Frontal cortex (tissue), 4 donors: Measurements from ENCODE around the gene CTNNB1. TPM values are rescaled to one million over a fixed set of nuclear protein-coding genes. Genes with fewer than 3 reads are reported as not detected.
"Not testable (repeated sequence)": the region's sequence is repeated elsewhere in the genome, so short reads cannot be mapped to it uniquely, and the experiment has no call there.

Experiments used
- DNase-seq, 2 donors: peaks; one replicate each; pipeline ENCODE4 v3.0.0; 2012; ENCODE audit warnings: low spot score in 2 of 2
- FAIRE-seq: peaks from 2 replicates; lab custom pipeline; 2012; peaks lifted over from hg19 to GRCh38; lab: Jason Lieb, UNC
- total RNA-seq: library from RNA; depleted of rRNA; stranded (reverse); fragments of >200 nt; gene quantifications from one replicate; pipeline ENCODE4 v1.2.3, GENCODE V29; 2014
- donor health status: control.
- donor health status: control.
- donor health status: control.

CTNNB1 gene
- total RNA-seq, 1 donor from 2014 or later, result 962 TPM

DNA sequence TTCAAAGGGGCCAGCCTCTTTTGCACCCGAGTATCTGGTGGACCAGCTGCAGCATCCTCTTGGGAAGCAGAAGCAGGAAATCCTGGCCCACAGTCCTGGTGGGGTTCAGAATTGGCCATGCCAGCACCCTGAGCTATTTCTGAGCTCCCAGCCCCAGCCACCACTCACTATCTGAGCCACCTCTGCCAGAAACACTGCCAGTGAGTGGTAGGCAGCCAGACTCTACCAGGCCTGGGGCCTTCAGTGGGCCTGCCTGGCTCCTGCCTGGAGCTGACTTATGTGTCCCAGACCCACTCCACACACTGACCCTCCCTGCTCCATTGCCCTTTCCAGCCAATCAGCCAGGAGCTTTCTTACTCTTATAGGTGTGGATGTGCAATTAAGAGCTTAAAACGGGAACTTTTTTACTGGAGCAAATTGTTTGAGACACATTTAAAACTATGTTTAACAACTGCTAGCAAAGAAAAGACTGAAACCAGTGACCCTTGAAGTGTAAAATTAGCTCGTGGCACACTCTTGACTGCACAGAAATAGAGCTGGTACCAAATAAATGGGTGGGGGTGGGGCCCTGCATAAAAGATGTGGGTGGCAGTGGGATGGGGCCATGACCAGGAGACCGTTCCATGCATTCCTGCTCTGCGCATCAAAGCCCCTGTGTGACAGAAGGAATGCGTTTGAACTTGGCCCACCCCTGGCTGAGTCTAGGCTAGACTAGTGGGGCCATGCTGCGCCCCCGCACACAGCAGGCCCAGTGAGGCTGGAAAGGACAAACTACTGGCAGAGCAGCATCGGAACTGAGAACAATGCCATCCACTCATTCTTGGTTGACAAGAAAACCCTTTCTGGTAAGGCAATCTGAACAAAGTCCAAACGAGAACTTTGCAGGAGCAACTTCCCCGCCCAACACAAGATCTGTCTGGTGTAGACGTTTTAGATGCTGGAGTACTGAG lies 48.0 kb downstream of the CTNNB1 start:
- FAIRE-seq (no peak), DNase-seq (peak in 1 of 2 donors; percentile 11)

DNA sequence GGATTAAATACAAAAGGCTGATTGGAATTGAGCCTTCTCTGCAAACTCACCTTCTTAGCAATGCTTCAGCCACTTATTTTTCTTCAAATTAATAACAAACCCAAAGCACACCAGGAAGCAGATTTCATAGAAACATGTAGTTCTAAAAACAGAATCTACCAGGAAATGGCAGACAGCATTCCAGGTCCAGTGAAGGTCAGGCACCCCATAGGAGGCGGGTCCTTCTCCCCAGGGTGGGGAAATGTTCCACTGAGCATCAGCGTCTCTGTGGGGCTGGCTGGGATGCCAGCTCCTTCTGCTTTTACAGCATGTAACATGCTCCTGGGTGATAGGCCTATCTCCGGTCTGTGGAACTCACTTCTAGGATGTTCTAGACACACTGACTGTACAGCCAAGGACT lies 49.2 kb downstream of the CTNNB1 start:
- FAIRE-seq, result no peak
- no peak for DNase-seq

DNA sequence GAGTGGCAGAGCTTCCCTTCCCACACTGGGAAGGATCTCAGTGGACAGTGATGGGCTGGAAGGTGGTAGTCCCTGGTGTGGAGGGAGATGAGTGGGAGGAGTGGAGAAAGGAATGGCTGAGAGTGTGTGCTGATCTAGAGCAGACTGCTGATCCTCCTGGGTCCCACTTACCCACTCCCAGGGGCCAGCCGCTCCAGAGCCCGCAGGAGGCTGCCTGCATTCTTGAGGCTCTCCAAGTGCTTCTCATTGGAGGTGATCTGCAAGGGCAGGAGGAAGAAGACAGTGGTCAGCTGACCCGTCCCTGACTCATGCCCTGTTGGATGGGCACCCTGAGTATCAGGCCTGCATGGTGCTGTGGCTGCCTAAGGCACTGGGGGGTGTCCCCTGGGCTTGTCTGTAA lies 50.0 kb downstream of the CTNNB1 start:
- FAIRE-seq, result no peak
- DNase-seq, result no peak

DNA sequence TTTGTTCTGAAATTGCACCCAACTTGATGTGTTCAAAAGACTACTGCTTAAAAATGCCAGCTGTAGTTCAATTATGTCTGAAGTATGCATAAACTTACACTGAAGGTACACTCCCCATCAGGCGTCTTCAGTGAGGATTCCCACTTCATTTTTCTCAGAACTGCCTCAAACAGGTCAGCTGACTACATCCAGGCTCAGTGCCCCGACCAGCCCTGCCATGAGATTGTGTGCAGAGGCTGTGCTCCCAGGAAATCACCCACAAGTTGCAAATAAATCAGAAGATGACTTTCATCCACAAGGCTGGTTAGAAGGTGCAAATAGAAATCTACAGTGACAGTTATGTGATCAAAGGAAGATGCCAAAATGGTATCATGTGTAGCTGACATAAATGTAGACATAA lies 51.5 kb downstream of the CTNNB1 start:
- FAIRE-seq, result no peak

DNA sequence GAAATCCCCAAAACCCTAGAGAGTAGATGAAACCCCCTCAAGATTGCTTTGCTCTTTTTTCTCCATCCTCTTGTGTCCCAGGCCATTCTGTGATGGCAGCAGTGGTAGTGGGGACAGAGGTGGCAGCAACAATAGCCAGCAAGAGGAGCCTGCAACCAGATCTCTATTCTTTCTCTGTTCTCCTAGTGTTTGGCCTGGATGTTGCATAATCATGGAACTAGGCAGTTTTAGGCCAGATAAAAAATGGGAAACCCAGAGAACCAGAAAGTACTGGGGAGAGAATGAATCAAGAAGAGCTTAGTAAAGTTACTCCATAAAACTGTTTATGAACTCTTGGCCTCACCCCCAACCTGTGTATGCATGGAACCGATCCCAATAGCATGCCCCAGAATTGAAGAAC lies 52.3 kb downstream of the CTNNB1 start:
- DNase-seq, result no peak
- no peak for FAIRE-seq

More for the DNA sequence above, 51.5 kb downstream of the CTNNB1 start:
- no peak for DNase-seq

DNA sequence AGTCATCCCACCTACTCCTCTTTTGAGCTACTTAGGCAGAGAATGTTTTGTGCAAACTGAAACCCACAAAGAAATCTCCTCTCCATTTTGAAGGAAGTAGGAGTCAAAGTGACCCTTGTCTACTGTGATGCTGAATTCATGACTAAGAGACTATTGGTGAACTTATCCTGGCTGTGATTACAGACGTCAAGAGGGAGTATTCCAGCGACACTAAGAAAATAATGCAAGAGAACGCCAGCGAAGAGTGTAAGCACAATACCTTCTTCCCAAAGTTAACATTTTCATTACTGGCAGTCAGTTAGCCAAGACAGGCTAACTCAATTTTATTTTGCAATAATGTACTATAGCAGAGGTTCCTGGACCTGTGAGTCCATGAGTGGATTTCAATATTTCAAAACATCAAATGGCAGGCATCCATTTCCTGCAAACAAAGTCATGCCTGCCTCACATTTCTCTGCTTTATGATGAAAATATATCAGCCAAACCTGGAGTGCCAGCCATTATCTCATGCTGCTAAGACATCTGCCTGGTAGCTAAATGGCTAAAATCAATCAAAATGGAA lies 59.0 kb downstream of the CTNNB1 start:
- DNase-seq (no peak), FAIRE-seq (no peak)

DNA sequence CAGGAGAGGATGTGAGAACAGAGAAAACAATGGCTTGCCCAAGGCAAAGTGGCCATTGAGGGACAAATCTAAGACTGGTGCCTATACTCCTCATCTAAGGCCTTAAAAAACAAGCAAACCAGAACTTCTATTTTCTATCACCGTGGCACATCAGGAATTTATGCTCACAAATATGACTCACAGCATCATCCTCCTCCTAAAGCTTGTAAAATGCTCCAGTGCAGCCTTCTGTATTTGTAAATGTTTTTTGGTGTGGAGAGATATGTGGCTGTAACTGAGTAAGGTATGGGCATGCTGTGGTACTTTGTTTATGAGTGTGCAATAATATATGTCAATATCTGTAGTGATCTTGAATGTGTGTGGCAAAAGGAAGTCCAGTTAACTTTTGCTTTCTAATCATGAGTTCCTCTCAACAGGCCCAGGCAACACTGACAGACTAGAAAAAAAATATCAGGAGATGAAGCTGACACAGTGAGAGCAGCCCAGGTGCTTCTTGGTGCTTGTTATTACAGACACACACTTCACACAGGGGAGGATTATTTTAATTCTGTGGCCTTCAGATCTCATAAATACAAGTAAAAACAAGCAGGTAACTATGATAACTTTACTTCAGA lies 60.3 kb downstream of the CTNNB1 start:
- no peak for FAIRE-seq
- DNase-seq, result no peak

DNA sequence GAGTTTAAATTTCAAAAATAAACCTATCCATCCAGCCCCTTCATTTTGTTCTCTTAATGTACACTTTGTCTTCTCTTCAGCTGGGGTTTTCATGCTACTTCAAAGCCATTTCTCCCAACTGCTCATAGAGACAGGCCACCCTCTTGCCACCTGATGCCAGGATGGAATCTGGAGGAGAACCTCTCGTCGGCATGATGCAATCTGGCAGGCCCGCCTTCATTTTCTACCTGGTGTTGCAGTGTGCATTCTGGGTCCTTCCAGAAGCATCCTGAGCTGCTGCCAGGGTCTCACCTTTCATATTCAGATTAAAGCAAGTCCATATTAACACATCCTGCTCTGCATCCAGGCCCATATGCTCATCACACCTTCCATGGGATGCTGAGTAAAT lies 60.8 kb downstream of the CTNNB1 start:
- no peak for DNase-seq
- FAIRE-seq, result no peak

DNA sequence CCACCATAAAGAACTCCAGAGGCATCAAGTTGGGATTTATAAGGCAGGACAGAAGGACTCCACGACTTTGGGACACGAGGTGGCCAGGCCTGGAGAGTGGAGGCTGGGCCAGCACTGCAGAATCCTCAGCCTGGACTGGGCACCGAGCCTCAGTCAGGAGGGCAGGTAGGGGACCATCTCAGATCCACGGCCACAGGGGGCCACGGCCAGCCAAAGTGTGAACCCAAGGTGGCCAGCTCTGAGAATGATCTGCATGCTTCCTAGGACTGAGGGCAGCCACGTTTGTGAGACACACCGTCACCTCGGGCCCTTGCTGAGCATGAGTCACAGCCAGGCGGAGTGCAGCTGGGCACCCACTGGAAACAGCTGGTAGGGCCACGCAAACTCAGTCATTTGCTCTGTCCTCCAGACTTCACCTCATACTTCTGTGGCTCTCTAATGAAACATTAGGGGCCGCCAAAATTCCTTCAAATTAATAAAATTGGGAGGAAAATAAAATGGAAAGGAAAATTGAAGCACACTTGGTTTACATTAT lies 65.8 kb downstream of the CTNNB1 start:
- DNase-seq (no peak), FAIRE-seq (no peak)

DNA sequence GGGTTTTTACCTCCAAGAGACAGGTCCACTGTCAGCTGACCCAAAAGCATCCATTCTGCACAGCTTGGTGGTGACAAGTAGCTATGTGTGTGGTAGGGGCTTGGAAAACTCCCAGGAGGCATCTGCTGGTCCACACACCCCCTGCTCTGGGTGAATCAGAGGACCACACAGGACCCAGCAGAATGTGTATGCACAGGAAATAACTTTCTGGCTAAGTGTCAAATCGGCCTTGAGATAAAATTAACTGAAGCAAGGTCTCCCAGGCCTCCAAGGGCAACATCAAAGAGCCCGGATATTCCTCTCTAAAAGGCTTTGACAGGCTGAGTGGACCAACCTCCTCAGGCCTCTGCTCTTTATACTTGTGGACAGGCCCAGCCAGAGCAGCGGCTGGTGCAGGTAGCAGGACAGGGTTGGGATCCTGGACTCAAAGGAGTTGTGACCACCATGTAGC lies 66.5 kb downstream of the CTNNB1 start:
- DNase-seq (no peak), FAIRE-seq (no peak)

DNA sequence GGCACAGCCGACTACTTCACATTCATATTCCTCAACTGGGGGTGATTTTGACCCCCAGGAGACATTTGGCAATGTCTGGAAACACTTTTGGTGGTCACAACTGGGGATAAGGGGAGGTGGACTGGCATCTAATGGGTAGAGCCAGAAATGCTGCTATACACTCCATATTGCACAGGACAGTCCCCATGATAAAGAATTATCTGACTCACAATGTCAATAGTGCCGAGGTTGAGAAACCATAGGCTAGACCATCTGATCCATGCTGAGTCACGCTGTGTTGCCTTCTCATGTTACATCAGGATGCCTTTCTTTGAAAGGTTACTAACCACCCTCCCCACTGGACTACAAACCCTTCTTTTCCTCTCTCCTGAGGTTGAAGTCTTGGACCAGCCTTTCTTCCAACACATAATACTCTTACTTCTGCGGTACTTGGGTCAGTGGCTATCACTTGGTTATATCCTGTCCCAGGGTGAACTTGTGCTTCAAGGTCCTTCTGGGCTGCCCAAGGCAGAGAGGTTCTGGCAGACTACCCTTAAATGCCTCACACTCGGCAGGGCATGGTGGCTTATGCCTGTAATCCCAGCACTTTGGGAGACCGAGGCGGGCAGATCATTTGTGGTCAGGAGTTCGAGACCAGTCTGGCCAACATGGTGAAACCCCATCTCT lies 68.8 kb downstream of the CTNNB1 start:
- FAIRE-seq (no peak), DNase-seq (no peak)

DNA sequence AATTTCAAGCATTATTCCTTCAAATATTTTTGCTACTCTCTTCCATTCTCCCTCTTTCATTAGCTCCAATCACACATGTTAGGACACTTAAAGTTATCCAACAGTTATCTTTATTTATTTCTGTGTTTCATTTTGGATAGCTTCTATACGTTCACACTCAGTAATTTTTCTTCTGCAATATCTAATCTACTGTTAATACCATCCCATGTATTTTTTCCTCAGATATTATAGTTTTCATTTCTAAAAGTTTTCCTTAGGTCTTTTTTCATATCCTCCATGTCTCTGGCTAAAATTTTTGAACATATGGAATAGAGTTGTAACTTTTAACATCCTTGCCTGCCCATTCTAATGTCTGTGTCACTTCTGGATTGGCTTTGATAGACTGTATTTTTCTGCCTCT lies 73.4 kb downstream of the CTNNB1 start:
- DNase-seq (no peak), FAIRE-seq (no peak)

DNA sequence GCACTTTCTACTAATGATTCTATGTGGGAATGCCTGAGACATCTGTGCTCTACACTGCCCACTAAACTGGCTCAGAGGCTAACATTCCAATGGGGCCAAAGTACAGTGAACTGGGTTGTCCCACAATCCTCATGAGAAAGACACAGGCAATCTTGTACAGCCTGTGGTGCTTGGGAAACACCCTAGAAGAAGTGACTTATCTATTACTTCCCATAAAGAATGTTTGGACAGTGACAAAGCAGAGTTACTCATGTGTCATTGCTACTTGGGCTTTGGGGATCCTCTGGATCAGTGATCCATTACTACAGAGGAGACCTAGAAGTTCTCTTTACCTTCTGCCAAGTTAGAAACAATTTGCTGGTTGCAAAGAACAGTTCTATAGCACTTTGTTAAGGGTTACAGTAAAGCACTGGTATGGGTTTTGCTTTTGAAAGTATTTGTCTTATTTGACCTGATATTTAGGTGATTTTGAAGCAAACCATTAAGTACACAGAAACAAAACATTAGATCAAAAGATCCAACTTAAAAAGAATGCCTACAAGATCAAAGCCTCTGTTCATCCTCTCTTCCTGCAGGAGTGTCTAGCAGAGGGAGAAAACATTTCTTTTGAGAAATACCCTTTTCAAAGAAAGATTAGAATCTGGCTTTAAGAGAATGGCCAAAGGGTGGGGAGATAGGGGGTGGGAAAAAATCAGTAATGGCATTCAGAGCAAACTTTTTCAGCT lies 75.8 kb downstream of the CTNNB1 start:
- no peak for FAIRE-seq
- DNase-seq, result no peak

DNA sequence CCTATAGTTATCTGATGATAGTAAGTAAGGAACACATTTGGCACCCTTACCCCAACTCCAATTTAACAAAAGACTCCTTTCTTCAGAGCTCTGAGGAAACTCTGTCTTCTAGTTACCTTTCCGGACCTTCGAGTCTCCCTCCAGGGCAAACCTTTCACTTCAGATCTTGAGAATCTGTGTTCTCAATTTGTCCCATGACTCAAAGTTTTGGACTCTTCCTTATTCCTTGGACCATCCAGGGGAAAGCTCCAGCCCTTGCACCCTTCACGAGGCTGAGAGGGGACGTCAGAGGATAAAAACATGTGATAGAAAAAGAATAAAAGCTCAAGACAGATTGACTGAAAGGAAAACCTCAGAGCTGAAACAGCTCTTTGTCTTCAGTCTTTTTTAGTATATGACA lies 76.9 kb downstream of the CTNNB1 start:
- DNase-seq, result no peak
- FAIRE-seq, result no peak

DNA sequence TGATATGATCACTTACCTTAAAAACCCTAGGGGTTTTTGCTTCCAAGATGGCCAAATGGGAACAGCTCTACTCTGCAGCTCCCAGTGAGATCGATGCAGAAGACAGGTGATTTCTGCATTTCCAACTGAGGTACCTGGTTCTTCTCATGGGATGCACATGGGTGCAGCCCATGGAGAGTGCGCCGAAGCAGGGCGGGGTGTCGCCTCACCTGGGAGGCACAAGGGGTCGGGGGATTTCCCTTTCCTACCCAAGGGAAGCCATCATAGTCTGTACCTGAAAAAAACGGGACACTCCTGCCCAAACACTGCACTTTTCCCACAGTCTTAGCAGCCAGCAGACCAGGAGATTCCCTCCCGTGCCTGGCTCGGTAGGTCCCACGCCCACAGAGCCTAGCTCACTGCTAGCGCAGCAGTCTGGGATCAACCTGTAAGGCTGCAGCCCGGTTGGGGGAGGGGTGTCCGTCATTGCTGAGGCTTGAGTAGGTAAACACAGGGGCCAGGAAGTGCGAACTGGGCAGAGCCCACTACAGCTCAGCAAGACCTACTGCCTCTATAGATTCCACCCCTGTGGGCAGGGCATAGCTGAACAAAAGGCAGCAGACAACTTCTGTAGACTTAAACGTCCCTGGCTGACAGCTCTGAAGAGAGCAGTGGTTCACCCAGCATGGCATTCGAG lies 78.6 kb downstream of the CTNNB1 start:
- FAIRE-seq, result no peak
- no peak for DNase-seq

DNA sequence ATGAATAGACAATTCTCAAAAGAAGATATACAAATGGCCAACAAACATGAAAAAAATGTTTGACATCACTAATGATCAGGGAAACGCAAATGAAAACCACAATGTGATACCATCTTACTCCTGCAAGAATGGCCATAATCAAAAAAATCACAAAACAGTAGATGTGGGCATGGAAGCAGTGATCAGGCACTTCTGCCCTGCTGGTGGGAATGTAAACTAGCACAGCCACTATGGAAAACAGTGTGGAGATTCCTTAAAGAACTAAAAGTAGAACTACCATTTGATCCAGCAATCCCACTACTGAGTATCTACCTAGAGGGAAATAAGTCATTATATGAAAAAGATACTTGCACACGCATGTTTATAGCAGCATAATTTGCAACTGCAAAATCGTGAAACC lies 85.6 kb downstream of the CTNNB1 start:
- DNase-seq, FAIRE-seq: not testable (repeated sequence)

DNA sequence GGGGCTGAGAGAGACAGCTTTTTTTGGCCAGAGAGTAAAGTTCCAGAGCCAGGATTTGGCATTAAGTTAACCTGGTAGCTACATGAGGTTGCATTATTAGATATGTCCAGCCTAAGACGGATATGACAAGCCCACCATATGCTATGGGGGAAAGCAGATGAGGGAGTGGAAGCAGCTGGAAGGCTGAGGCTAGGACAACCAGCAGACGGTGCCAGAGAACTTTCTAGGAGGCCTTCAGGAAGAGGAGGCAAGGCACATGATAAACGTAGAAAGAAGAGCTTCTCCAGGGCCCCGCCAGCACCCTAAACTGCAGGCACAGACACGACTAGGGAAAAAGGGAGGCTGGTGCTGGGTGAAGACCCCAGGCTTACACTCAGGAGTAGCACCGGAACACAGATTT lies 87.0 kb downstream of the CTNNB1 start:
- no peak for FAIRE-seq

DNA sequence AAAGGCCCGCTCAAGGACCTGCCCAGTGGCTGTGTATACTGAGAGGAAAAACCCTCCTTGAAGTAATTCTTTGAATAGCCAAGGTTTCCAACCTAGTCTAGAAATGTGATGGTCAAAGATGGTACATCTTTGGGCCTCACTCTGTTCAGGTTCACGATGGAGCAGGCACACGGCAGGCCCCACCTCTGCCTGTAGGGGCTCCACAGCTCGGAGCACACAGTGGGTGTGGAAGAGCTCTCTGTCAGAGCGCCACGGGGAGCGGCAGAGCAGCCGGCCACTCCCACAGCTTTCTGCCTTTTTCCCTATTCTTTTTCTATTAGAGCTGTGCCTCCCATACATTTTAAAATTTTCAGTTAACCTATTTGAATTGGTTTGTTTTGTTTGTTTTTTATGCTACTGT lies 89.5 kb downstream of the CTNNB1 start:
- DNase-seq, result no peak
- no peak for FAIRE-seq

More for the DNA sequence above, 87.0 kb downstream of the CTNNB1 start:
- no peak for DNase-seq
